Non-pigmented ciliary epithelial cell (primary cell): ENCODE data around the gene PTPRE.

Experiments used
- DNase-seq: peaks from one replicate; pipeline ENCODE4 v3.0.0-alpha.2; 2010; ENCODE audit warnings: low read depth

The PTPRE gene

GRCh38 chr10:128026615-128027300, 119.9 kb downstream of the PTPRE start:
- no peak for DNase-seq

DNA sequence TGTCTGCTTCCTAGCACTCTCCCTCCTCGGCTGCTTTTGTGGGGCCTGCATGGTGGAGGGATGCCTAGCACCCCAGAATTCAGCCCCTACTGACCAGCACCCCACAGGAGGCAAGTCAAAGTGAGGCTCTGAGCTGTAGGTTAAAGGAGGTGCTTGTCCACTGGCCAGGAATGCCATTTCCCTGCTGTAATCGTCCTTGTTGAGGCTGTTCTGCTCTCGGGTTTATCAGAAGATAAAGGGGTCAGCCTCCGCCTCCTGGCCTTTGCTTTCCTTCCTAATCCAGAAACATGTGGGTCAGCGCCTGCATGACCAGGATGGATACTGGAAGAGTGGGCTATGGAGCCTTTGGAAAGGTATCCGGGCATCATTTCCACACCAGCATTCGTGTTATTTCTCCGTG, 120.4 kb downstream of the PTPRE start:
- no peak for DNase-seq

DNA sequence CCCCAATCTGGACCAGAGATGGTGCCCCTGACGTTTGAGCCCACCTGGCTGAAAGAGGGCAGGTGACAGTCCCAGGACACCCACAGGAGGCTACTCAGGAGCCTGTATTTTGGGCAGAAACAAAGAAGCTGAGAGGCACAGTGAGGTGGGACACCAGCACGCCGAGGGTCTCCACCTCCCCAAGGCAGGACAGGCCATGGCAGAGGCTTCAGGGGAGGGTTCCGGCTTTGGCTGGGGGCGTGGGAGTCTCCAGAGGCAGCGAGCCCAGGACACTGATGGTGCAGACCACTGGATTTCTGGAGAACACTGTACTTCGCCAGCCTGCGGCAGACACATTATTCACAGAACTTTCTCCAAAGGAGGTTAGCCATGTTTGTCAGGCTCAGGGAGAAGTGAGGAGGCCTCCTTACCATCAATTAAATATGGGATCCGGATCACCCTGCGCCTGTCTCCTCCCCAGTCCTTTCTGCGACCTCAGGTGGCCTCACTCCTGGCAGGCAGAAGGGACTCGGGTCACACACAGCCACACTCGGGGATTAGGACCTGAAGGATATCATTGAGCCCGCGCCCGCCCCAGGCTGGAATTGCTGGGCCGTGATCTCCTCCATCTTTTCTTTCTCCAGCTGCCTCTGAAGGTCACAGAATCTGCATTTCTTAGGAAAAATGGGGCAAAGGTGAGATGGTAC, 121.1 kb downstream of the PTPRE start:
- DNase-seq = no peak

DNA sequence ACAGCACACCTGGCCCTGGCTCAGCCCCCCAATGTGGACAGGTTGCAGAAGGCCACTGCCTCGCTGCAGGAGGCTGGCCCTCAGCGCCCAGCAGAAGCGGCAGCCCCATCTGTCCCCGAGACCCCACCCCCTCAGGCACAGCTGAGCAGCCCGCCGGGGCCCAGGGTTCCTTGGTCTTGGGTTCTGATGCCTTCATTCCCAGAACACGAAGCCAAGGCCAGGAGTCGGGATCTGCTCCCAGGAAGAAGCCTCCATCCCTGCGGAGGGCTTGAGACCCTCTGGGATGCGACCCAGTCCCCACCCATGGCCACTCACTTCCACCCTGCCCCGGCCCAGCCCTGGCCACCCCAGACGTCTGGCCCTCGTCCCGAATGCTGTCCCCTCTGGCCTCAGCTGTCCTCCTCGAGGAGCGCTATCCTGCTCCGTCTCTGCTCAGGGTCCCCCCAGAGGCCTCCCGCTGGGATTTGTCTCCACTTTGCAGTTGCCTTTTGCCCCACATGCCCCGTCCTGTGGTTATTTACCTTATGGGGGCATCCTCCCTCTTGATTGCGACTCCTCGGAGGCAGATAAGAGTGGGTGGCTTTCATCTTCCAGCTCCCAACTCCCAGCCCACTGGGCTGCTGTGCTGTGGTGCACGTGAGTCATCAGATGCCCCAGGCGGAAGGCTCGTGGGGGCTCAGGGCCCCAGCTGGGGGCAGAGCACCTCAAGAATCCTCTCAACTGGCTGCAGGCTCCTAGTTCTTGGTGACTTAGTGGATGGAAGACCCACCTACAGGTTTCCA, 121.8 kb downstream of the PTPRE start:
- no peak for DNase-seq

DNA sequence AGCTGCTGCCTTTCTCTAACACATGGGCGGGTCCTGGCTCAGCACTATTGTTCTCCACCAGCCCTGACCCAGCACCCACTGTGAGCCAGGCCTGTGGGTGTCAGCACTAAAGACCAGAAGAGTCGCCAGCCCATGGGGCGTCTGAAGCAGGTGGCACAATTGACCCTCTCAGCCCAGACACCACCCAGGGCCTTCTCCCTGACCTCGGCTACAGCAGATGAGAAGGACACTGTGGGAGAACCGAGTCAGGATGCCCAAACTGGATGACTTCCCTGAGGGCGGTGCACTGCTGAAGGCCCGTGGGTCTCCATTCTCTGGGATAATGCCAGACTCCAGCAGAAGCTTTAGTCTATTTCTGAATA, 122.4 kb downstream of the PTPRE start:
- no peak for DNase-seq

- DNase-seq = no peak
Measured at GRCh38 chr10:128029731-128030369, 122.9 kb downstream of the PTPRE start.

GRCh38 chr10:128030498-128031072, 123.7 kb downstream of the PTPRE start:
- no peak for DNase-seq

- DNase-seq = no peak
Measured at GRCh38 chr10:128031216-128031615, 124.3 kb downstream of the PTPRE start.

DNA sequence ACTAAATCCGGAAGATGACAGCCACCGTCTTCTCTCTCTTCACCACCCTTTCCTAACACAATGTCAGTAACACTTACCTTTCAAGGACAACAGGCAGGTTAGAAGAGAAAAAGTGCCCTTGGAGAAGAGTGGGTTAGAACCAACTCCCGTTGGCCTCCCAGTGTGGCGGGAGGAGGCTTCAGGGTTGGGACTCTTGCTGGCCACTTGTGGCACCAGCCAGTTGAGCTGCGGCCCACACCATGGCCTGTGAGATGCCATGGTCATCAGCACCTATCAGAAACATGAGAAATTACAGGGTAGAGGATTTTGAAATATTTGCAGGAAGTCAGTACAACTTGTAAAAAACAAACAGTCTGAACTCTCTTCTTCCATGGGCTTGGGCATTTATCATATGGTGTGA, 125.6 kb downstream of the PTPRE start:
- DNase-seq = no peak

DNA sequence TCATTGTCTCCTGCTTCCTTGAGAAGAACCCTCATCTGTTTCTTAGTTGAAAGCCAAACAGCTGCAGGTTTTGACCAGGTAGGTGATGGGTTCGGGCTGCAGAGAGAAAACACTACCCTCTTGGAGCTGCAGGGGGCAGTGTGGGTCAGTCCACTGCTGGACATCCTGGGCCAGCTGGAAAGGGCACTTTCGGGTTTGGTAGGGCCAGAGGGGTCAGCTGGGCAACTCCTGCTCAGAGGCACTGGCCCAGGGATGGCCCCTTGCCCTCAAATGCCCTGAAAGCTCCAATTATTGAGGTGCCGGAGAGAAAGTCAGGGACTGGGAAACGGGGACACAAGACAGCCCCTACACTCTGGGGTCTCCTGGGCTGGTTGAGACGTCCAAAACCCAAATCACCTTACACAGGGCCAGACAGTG, 128.7 kb downstream of the PTPRE start:
- DNase-seq = no peak

DNA sequence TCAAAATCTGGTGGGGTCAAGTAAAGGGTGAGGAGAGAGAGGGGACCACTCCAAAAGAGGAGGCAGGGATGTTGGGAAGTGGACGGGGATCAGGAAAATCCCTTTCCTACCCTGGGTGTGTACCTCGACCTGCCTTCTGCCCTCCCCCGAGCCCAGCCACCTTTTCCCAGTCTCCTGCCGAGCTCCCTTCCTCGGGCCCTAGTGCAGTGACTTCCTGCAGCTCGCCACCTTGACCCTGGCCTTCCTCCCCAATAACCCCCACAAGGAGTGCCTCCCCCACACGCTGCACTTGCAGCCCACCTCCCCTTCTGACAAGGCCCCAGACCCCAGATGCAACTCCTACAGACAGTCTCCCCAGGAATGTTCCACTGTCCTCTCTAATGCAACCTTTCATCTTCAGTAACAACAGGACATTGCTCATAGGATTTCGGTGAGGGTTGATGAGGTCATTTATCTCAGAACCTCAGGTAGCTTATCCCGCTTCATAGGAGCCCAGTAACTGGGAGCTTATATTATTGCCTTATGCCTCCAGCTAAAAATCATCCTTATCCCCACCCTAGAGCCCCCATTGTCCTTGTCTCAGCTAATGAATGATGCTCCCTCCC, 129.2 kb downstream of the PTPRE start:
- no peak for DNase-seq

- DNase-seq = no peak
Measured at GRCh38 chr10:128036746-128037543, 130.0 kb downstream of the PTPRE start.

DNA sequence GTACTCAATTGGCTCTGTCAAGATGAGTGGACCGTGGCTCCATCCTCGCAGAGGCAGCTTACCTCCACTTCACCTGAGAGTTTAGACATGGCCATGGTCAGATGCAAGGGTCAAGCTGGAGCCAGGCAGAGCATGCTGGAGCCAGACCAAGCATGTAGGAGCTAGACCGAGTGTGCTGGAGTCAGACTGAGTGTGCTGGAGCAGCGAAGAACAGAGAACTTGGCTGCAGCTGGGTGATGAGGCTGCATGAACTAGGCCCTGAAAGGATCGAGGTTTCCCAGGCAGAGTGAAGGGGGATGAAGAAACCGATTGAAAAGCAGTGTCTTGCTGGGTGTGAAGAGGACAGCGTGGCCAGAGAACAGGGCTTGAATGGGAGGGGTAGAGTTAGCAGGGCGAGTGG, 133.2 kb downstream of the PTPRE start:
- no peak for DNase-seq

GRCh38 chr10:128040681-128041080, 133.8 kb downstream of the PTPRE start:
- DNase-seq = no peak

GRCh38 chr10:128042131-128042610, 135.3 kb downstream of the PTPRE start:
- no peak for DNase-seq

GRCh38 chr10:128043259-128044045, 136.5 kb downstream of the PTPRE start:
- no peak for DNase-seq

- DNase-seq = no peak
Measured at GRCh38 chr10:128044186-128044585, 137.3 kb downstream of the PTPRE start.

DNA sequence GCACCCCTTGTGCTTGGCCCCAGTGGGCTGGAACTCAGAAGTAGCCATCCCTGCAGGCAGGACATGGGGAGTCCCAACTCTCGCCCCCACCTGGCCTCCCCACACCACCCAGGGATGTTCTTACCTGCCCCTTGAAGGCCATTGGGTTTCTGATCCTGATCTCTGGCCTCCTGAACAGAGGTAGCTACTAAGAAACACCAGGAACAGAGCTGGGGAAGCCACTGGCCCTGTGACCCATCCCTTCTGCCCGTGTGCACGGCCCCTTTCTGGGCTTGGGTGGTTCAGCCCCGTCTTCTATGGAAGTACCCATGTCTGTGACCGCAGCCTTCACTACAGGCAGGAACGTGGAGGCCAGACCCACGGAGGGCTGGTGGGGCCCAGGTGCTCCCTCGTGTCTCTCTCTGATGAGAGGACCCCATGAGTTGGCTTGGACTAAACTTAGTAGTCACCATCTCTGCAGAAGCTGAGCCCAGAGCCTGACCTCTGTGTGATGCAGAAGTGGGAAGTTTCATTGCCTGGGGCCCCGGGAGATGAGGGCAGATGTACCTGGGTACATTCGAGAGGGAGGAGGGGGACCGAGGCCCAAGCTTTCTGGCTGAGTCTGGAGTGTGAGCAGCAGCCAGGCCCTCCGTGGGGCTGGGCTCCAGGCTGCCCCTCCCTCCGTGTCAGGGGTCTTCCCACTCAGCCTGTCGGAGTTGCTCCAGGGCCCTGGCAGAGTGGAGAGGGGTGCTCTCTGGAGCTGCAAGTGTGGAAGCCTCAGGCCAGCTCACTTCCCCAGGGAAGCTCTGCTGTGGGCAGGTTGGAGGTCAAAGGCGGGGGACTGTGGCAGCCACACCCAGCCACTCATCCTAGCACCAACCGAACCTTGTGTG, 138.3 kb downstream of the PTPRE start:
- DNase-seq = no peak

- DNase-seq = no peak
Measured at GRCh38 chr10:128045833-128046120, 138.9 kb downstream of the PTPRE start.
